ENCODE results near the gene PLIN5. TPM values are rescaled to one million over a fixed set of nuclear protein-coding genes. Genes with fewer than 3 reads are reported as not detected.

PLIN5 gene
- total RNA-seq, 1 experiment from 2014 or later: not detected

DNA sequence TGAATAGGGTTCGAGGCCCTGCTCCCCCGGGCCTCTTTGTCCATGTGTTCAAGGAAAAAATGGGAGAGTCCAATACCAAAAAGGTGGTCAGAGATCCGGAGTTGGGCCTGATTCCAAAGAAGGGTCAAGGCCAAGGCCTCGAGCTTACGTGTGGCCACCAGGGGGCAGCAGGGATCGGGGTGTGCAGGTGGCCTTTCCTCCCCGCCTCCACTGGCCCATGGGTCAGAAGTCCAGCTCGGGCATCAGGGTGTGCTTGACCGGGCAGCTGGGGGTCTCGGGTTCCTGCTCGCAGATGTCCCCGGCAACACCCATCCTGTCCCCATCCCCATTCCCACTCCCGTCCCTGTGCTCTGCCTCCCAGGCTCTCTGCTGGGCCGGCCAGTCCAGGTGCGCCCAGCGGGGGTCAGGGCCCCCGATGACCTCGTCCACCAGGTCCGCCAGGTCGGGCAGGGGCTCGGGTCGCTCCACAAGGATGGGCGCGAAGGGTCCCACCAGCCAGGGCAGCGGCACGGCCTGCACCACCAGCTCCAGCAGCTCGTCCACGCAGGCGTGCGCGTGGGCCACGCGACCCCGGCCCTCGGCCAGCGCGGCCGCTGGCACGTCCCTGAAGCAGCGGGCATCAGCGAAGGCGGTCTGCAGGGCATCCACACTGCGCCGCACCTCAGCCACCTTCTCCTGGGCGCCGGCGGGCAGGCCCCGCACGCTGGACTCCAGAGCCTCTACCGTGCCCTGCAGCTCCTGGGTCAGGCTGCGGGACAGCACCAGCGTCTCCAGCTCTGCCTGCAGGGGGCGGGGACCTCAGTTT is 11.5 kb downstream of the PLIN5 start:
- no peaks in the 10 kb centered on the region for H3K9me3 ChIP-seq (ENCODE audit: low read length)
- H3K79me2 ChIP-seq (ENCODE audit: low read length): no peaks in the 10 kb centered on the region
- H3K36me3 ChIP-seq (ENCODE audit: insufficient read depth, low read length): no peaks in the 10 kb centered on the region

DNA sequence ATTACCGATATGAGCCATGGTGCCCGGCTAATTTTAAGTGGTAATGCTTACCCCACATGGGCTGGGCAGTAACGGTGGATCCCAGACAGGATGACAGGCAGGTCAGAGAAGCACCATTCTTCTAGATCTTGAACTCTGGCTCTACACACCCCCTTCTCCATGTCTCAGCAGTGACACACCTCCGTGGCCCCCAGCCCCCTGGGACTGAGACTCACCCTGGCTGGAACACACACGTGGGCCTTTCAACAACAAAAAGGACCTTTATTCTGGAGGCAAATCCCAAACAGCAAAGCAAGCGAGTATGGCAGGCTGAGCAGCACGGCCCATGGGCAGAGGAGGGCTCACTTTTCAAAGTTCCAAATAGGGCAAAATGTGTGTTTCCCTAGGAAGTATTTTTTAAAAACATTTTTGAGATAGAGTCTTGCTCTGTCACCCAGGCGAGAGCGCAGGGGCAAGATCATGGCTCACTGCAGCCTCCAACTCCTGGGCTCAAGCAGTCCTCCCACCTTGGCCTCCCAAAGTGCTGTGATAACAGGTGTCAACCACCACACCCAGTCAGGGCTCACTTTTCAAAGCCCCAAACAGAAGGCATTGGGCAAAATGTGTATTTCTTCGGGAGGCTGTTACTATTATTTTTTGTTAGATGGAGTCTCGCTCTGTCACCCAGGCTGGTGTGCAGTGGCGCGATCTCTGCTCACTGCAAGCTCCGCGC is 12.6 kb downstream of the PLIN5 start:
- Histone ChIP-seq H3K36me3 (ENCODE audit: insufficient read depth, low read length) (no peaks in the 10 kb centered on the region), H3K9ac (ENCODE audit: low read length) (no peak overlapping the region), H3K9me3 (ENCODE audit: low read length) (no peaks in the 10 kb centered on the region), H2AFZ (ENCODE audit: low read length) (no peak overlapping the region), H3K9me2 (replicated peaks; ENCODE audit: insufficient read depth, low read length) (no peaks in the 10 kb centered on the region), H4K20me1 (ENCODE audit: insufficient read depth, low read depth, low read length) (no peaks in the 10 kb centered on the region), H3K4me2 (ENCODE audit: low read depth, low read length, poor library complexity, severe bottlenecking) (no peak overlapping the region), H3K4me3 (ENCODE audit: low read length) (no peak overlapping the region), H3K79me2 (ENCODE audit: low read length) (no peaks in the 10 kb centered on the region), H3K27ac (ENCODE audit: low read length) (no peak overlapping the region), H3K27me3 (ENCODE audit: low read length) (no peaks in the 10 kb centered on the region), H3K4me1 (ENCODE audit: low read length) (no peaks in the 10 kb centered on the region)
- DNase-seq: no peak

More for the DNA sequence above, 11.5 kb downstream of the PLIN5 start:
- Histone ChIP-seq H3K9ac (ENCODE audit: low read length) (no peak overlapping the region), H3K4me3 (ENCODE audit: low read length) (no peak overlapping the region), H4K20me1 (ENCODE audit: insufficient read depth, low read depth, low read length) (no peaks in the 10 kb centered on the region), H3K4me1 (ENCODE audit: low read length) (no peaks in the 10 kb centered on the region), H3K27ac (ENCODE audit: low read length) (no peak overlapping the region), H3K9me2 (replicated peaks; ENCODE audit: insufficient read depth, low read length) (no peaks in the 10 kb centered on the region), H2AFZ (ENCODE audit: low read length) (no peak overlapping the region), H3K27me3 (ENCODE audit: low read length) (no peaks in the 10 kb centered on the region), H3K4me2 (ENCODE audit: low read depth, low read length, poor library complexity, severe bottlenecking) (no peak overlapping the region)
- DNase-seq: peak; percentile 64

DNA sequence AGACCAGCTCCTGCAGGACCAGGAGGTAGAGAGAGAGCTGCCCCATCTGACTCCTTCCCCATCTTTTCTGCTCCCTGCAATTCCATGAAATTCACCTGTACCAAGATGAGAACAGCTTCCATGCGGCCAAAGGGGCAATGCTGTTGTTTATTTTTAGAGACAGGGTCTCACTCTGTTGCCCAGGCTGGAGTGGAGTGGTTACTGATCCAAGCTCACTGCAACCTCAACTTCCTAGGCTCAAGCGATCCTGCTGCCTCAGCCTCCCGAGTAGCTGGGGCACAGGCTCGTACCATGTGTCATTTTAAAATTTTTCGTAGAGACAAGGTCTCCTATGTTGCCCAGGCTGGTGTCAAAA is 13.2 kb downstream of the PLIN5 start:
- no peaks in the 10 kb centered on the region for H3K36me3 ChIP-seq (ENCODE audit: insufficient read depth, low read length)
- H3K9me3 ChIP-seq (ENCODE audit: low read length): no peaks in the 10 kb centered on the region
- no peaks in the 10 kb centered on the region for H3K4me1 ChIP-seq (ENCODE audit: low read length)
- no peak overlapping the region for H3K4me3 ChIP-seq (ENCODE audit: low read length)
- H3K4me2 ChIP-seq (ENCODE audit: low read depth, low read length, poor library complexity, severe bottlenecking): no peak overlapping the region
- H3K79me2 ChIP-seq (ENCODE audit: low read length): no peaks in the 10 kb centered on the region
- no peak overlapping the region for H2AFZ ChIP-seq (ENCODE audit: low read length)
- H4K20me1 ChIP-seq (ENCODE audit: insufficient read depth, low read depth, low read length): no peaks in the 10 kb centered on the region
- H3K27ac ChIP-seq (ENCODE audit: low read length): no peak overlapping the region
- H3K9me2 ChIP-seq (replicated peaks; ENCODE audit: insufficient read depth, low read length): no peaks in the 10 kb centered on the region
- H3K9ac ChIP-seq (ENCODE audit: low read length): no peak overlapping the region
- DNase-seq: no peak
- H3K27me3 ChIP-seq (ENCODE audit: low read length): no peaks in the 10 kb centered on the region

DNA sequence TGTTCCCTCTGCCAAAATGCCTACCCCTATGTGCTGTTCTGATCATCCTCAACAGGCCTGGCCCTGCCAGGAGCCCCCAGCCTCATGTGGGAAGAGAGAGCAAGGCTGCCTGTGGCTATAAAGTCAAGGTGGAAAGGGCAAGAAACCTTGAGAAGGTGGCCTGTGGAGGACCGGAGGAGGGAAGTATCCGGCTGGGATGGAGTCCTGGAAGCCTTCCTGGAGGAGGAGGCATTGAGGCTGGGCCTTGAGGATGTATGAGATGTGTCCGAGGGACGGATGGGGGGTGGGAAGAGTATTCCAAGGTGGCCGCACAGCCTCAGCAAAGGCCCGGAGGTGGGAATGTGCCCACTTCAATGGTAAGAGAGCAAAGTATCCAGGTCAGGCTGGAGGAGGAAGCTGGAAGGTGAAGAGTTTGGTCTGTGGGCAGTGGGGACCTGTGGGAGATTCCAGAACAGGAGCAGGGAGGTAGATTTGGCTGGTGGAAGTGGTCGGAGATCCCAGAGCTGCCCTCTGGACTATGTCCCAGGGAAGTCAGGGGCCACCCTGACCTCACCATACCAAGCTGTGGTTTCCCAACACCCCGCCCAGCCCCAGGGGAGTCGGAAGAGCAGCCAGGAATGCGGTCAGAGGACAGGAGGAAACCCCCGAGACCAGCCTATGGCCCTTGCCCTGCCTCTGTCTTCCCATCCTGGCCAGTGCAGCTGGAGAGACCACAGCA is 13.7 kb downstream of the PLIN5 start:
- H3K36me3 ChIP-seq (ENCODE audit: insufficient read depth, low read length): no peaks in the 10 kb centered on the region
- no peak overlapping the region for H3K27ac ChIP-seq (ENCODE audit: low read length)
- no peak overlapping the region for H3K9ac ChIP-seq (ENCODE audit: low read length)
- H2AFZ ChIP-seq (ENCODE audit: low read length): no peak overlapping the region
- H3K79me2 ChIP-seq (ENCODE audit: low read length): no peaks in the 10 kb centered on the region
- H3K9me3 ChIP-seq (ENCODE audit: low read length): no peaks in the 10 kb centered on the region
- H3K9me2 ChIP-seq (replicated peaks; ENCODE audit: insufficient read depth, low read length): no peaks in the 10 kb centered on the region
- no peaks in the 10 kb centered on the region for H4K20me1 ChIP-seq (ENCODE audit: insufficient read depth, low read depth, low read length)
- DNase-seq: no peak
- no peak overlapping the region for H3K4me2 ChIP-seq (ENCODE audit: low read depth, low read length, poor library complexity, severe bottlenecking)
- H3K27me3 ChIP-seq (ENCODE audit: low read length): no peaks in the 10 kb centered on the region
- H3K4me1 ChIP-seq (ENCODE audit: low read length): no peaks in the 10 kb centered on the region
- H3K4me3 ChIP-seq (ENCODE audit: low read length): no peak overlapping the region

DNA sequence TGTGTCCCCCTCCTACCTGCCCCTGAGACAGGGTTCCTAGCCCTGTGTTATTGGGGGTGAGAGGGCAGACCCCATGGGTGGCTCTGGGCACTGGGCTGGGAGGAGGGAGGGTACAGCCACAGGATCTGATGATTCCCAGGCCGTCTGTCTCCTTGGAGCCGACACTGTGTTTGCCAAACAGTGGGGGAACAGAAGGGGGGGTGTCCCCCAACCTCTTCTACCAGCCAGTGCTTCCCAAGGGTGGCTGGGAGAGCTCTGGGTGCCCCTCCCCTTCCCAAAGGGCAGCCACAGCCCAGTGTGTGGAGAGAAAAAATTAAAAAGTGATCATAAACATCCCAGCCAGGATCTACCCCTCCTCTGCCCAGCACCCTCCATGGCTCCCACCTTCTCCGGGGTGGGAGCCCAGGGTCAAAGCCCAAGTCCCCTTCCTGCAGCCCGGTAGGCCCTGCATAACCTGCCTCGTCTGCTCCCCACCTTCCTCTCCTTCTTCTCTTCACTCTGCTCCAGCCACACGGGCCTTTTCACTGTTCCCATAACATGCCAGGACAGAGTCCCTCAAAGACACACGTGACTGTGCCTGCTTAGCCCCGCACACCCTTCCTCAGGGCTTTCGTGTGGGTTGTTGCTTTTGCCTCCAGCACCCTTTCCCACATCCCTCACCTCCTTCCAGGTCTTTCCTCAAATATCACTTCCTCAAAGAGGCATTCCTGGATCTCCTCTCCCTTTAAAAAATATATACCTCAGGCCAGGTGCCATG is 15.3 kb downstream of the PLIN5 start:
- no peak overlapping the region for H3K4me3 ChIP-seq (ENCODE audit: low read length)
- no peak overlapping the region for H3K27ac ChIP-seq (ENCODE audit: low read length)
- no peak for DNase-seq
- no peaks in the 10 kb centered on the region for H3K9me3 ChIP-seq (ENCODE audit: low read length)
- no peaks in the 10 kb centered on the region for H3K36me3 ChIP-seq (ENCODE audit: insufficient read depth, low read length)
- no peaks in the 10 kb centered on the region for H3K27me3 ChIP-seq (ENCODE audit: low read length)
- H3K4me2 ChIP-seq (ENCODE audit: low read depth, low read length, poor library complexity, severe bottlenecking): no peak overlapping the region
- no peaks in the 10 kb centered on the region for H4K20me1 ChIP-seq (ENCODE audit: insufficient read depth, low read depth, low read length)
- H3K79me2 ChIP-seq (ENCODE audit: low read length): no peaks in the 10 kb centered on the region
- no peak overlapping the region for H2AFZ ChIP-seq (ENCODE audit: low read length)
- H3K4me1 ChIP-seq (ENCODE audit: low read length): no peaks in the 10 kb centered on the region
- H3K9me2 ChIP-seq (replicated peaks; ENCODE audit: insufficient read depth, low read length): no peaks in the 10 kb centered on the region
- H3K9ac ChIP-seq (ENCODE audit: low read length): no peak overlapping the region

DNA sequence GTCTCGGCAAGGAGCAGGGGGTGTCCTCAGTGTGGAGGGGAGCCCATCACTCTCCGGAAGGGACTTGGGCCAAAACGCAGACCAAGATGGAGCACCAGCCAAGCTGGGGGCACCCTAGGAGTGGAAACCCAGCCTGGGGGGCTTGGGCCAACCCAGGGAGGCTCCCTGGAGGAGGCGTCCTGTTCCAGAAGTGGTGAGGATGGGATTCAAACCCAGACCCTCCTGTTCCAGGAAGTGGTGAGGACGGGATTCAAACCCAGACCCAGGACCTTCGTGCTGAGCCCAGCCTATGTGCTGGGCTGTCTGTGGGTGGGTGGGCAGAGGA is 15.9 kb downstream of the PLIN5 start:
- no peak overlapping the region for H3K9ac ChIP-seq (ENCODE audit: low read length)
- H3K9me2 ChIP-seq (replicated peaks; ENCODE audit: insufficient read depth, low read length): no peaks in the 10 kb centered on the region
- H3K79me2 ChIP-seq (ENCODE audit: low read length): no peaks in the 10 kb centered on the region
- no peaks in the 10 kb centered on the region for H3K36me3 ChIP-seq (ENCODE audit: insufficient read depth, low read length)
- no peaks in the 10 kb centered on the region for H3K9me3 ChIP-seq (ENCODE audit: low read length)
- no peaks in the 10 kb centered on the region for H3K4me1 ChIP-seq (ENCODE audit: low read length)
- no peak overlapping the region for H2AFZ ChIP-seq (ENCODE audit: low read length)
- no peak for DNase-seq
- no peaks in the 10 kb centered on the region for H3K27me3 ChIP-seq (ENCODE audit: low read length)
- H3K4me2 ChIP-seq (ENCODE audit: low read depth, low read length, poor library complexity, severe bottlenecking): no peak overlapping the region
- no peak overlapping the region for H3K4me3 ChIP-seq (ENCODE audit: low read length)
- H3K27ac ChIP-seq (ENCODE audit: low read length): no peak overlapping the region
- H4K20me1 ChIP-seq (ENCODE audit: insufficient read depth, low read depth, low read length): no peaks in the 10 kb centered on the region

DNA sequence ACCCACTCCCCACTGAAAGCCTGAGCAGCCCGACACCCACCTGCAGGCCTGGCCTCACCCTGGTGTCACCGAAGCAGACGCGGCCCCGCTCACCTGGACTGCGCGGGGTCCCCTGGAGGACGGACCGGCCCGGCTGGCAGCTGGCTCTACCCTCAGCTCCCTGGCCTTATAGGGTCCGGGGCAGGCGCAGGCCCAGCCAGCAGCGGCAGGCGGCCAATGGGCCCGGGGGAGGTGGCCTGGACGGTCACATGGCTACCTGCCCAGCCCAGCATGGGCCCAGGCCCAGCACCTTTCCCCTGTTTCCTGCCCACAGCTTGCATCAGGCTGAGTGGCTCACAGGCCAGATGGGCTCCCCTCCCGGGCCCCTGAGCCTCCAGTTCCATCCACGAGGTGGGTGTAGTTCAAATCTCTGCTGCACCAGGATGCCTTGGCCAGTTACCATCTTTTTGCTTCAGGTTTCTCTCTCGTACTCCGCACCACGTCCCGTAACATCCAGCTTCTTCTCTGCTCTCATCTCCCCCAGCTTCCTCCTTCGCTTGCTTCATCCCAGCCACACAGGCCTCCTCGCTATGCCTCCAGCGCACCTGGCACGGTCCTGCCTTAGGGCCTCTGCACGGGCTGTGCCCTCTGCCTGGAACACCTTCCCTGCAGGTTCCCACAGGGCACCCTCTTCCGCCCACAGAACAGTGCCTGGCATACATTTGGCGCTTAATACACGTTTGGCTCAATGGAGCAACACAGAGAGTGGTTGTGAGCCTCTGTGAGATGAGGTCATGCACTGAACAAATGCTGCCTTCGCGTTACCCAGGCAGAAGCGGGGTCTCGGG is 16.5 kb downstream of the PLIN5 start, which contains the start of gene PLIN4:
Gene PLIN4 (minus strand): TSS at position 142 of the 827 bp plus-strand sequence. CDS start 214 bp downstream, outside the sequence.
- no peak for DNase-seq
- Histone ChIP-seq H3K79me2 (ENCODE audit: low read length) (no peaks in the 10 kb centered on the region), H2AFZ (ENCODE audit: low read length) (no peak within 1 kb of the TSS), H3K27ac (ENCODE audit: low read length) (no peak within 1 kb of the TSS), H3K4me3 (ENCODE audit: low read length) (no peak within 1 kb of the TSS), H3K9me2 (replicated peaks; ENCODE audit: insufficient read depth, low read length) (no peaks in the 10 kb centered on the region), H4K20me1 (ENCODE audit: insufficient read depth, low read depth, low read length) (no peaks in the 10 kb centered on the region), H3K9me3 (ENCODE audit: low read length) (no peaks in the 10 kb centered on the region), H3K27me3 (ENCODE audit: low read length) (no peaks in the 10 kb centered on the region), H3K4me1 (ENCODE audit: low read length) (no peaks in the 10 kb centered on the region), H3K9ac (ENCODE audit: low read length) (no peak within 1 kb of the TSS), H3K4me2 (ENCODE audit: low read depth, low read length, poor library complexity, severe bottlenecking) (no peak within 1 kb of the TSS), H3K36me3 (ENCODE audit: insufficient read depth, low read length) (no peaks in the 10 kb centered on the region)

All from Karpas-422 (cell line).